PC-3 (cell line): ENCODE data around the gene CPS1. TPM values are rescaled to one million over a fixed set of nuclear protein-coding genes. Genes with fewer than 3 reads are reported as not detected.

ENCODE experiments used
- ATAC-seq: fragments of 200-7000 bp; cut with Tn5 transposase; 2 replicates; pipeline ENCODE4 v1.9.1; 2020; ENCODE audit warnings: mild to moderate bottlenecking, moderate library complexity
- BruUV-seq: library from RNA; stranded (reverse); fragments of 400-500 nt; replicated peaks from 2 replicates; lab custom pipeline; 2021; lab: Mats Ljungman, UMichigan
- CTCF ChIA-PET: fragments of 300-600 bp; sonication (Branson Sonifier 250); formaldehyde crosslinking; loops from one replicate; lab custom pipeline; 2022; ENCODE audit warnings: antibody characterized with exemption; lab: Charles Lee
- POLR2A ChIA-PET: fragments of 300-600 bp; sonication (Branson Sonifier 250); formaldehyde crosslinking; loops from one replicate; lab custom pipeline; 2022; ENCODE audit warnings: antibody characterized with exemption; ENCODE audit not compliant: unreplicated experiment; lab: Charles Lee
- DNase-seq: peaks from one replicate; pipeline ENCODE4 v3.0.0-alpha.2; 2015
- H2AFZ ChIP-seq: fragments of 300-600 bp; sonication (generic); 2 replicates; pipeline ENCODE4 v1.6.0; 2016; ENCODE audit warnings: antibody characterized with exemption, low read length
- H3F3A ChIP-seq: fragments of 300-600 bp; sonication (generic); one replicate; pipeline ENCODE4 v1.6.0; 2017; ENCODE audit warnings: antibody characterized with exemption, low read length, control low read depth, mild to moderate bottlenecking; ENCODE audit not compliant: unreplicated experiment
- H3K27ac ChIP-seq: fragments of 300-600 bp; sonication (generic); 2 replicates; pipeline ENCODE4 v1.5.1; 2016; ENCODE audit warnings: mild to moderate bottlenecking, low read length
- H3K27me3 ChIP-seq: fragments of 300-600 bp; sonication (generic); 2 replicates; pipeline ENCODE4 v1.6.1; 2016; ENCODE audit warnings: low read length, mixed read lengths
- H3K36me3 ChIP-seq: fragments of 300-600 bp; sonication (generic); 2 replicates; pipeline ENCODE4 v1.6.1; 2016; ENCODE audit warnings: low read depth, mixed run types, low read length, mixed read lengths
- H3K4me1 ChIP-seq: fragments of 300-600 bp; sonication (generic); 2 replicates; pipeline ENCODE4 v1.5.1; 2016; ENCODE audit warnings: low read length; ENCODE audit not compliant: insufficient read depth
- H3K4me2 ChIP-seq: fragments of 300-600 bp; sonication (generic); 2 replicates; pipeline ENCODE4 v1.6.0; 2016; ENCODE audit warnings: low read length
- H3K4me3 ChIP-seq: fragments of 300-600 bp; sonication (generic); 2 replicates; pipeline ENCODE4 v1.5.1; 2016; ENCODE audit warnings: mild to moderate bottlenecking, low read length, mixed read lengths
- H3K79me2 ChIP-seq: fragments of 300-600 bp; sonication (generic); 2 replicates; pipeline ENCODE4 v1.6.1; 2017; ENCODE audit warnings: low read length, mixed read lengths
- H3K9ac ChIP-seq: fragments of 300-600 bp; sonication (generic); 2 replicates; pipeline ENCODE4 v1.6.0; 2016; ENCODE audit warnings: mild to moderate bottlenecking, low read length
- H3K9me2 ChIP-seq: fragments of 300-600 bp; sonication (generic); replicated peaks from 2 replicates; pipeline ENCODE4 v1.6.1; 2016; ENCODE audit warnings: mixed run types, low read length, mixed read lengths
- H3K9me3 ChIP-seq: fragments of 300-600 bp; sonication (generic); 2 replicates; pipeline ENCODE4 v1.6.1; 2016; ENCODE audit warnings: low read length, mixed read lengths
- H4K20me1 ChIP-seq: fragments of 300-600 bp; sonication (generic); 2 replicates; pipeline ENCODE4 v1.6.1; 2016; ENCODE audit warnings: low read length, mixed read lengths
- CTCF ChIP-seq: fragments of 300-600 bp; sonication (generic); conservative IDR thresholded peaks from 2 replicates; pipeline ENCODE4 v1.5.1; 2017; ENCODE audit warnings: antibody characterized with exemption, low read depth, mild to moderate bottlenecking, low read length
- EZH2 ChIP-seq: fragments of 300-600 bp; sonication (generic); IDR thresholded peaks from one replicate; pipeline ENCODE4 v1.6.1; 2017; ENCODE audit warnings: antibody characterized with exemption, mild to moderate bottlenecking, low read length; ENCODE audit not compliant: unreplicated experiment
- EZH2phosphoT487 ChIP-seq: fragments of 300-600 bp; sonication (generic); IDR thresholded peaks from 2 replicates; pipeline ENCODE4 v1.6.1; 2018; ENCODE audit warnings: mild to moderate bottlenecking, antibody characterized with exemption, low read length, borderline replicate concordance
- intact Hi-C: fragments of 100-400 bp; cut with micrococcal nuclease; formaldehyde crosslinking; loops from 2 replicates; pipeline ENCODE4 v1.9.0; 2023
- total RNA-seq: library from RNA; depleted of rRNA; stranded (reverse); fragments of >200 nt; gene quantifications from 2 replicates; pipeline ENCODE4 v1.2.3, GENCODE V29; 2014

The CPS1 gene
- total RNA-seq, 1 experiment from 2014 or later, result 17.7 TPM

DNA sequence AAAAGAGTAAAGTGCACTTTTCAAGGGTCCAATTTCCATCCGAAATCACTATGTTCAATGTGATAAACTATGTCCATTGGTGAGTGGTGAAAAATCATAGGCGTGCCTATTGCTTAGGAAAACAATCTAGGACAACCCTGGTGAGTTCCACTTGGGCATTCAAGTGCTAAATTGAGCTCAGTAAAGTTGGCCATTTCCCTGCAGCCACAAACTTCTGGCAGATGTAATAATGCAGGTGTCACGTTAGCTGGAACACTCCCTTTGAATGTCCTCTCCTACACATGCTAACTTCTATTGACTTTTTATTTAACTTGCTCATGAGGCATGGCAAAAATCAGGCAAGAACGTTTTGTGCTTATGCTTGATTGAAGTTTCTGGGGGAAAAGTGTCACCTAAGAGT, 67.1 kb downstream of the CPS1 start:
- DNase-seq (no peak), ATAC-seq (no peak)
- intact Hi-C loops, result no loop called here
- H3K27me3 ChIP-seq, result no peaks in the 10 kb centered on the region
- no peaks in the 10 kb centered on the region for H3K9me3 ChIP-seq
- no peaks in the 10 kb centered on the region for H3K79me2 ChIP-seq
- no peaks in the 10 kb centered on the region for H4K20me1 ChIP-seq
- no TSS peak for BruUV-seq
- H3K27ac ChIP-seq, result no peak overlapping the region
- ChIA-PET CTCF (no interaction called here), POLR2A (no interaction called here)
- H3K4me2 ChIP-seq, result no peak overlapping the region
- no peaks in the 10 kb centered on the region for H3K9me2 ChIP-seq
- H3K36me3 ChIP-seq, result no peaks in the 10 kb centered on the region
- no peaks in the 10 kb centered on the region for H3F3A ChIP-seq
- no peaks in the 10 kb centered on the region for H3K4me1 ChIP-seq
- H3K4me3 ChIP-seq, result no peak overlapping the region
- TF ChIP-seq EZH2, result no peak
- no peak for TF ChIP-seq EZH2phosphoT487
- TF ChIP-seq CTCF, result no peak
- H2AFZ ChIP-seq, result no peak overlapping the region
- H3K9ac ChIP-seq, result no peak overlapping the region

- no TSS peak for BruUV-seq
- ATAC-seq (no peak; the same call in 1 of the 2 replicates), DNase-seq (peak; percentile 54)
- CTCF ChIA-PET, result no interaction called here
- peak overlapping the region; percentile 28; the same call in 1 of the 2 replicates for H3K4me3 ChIP-seq
- H3K9ac ChIP-seq, result no peak overlapping the region
- no peaks in the 10 kb centered on the region for H3K79me2 ChIP-seq
- no peaks in the 10 kb centered on the region for H3K9me3 ChIP-seq
- peak overlapping the region; percentile 60 for H3K4me2 ChIP-seq
- H3F3A ChIP-seq, result no peaks in the 10 kb centered on the region
- H3K27ac ChIP-seq, result peak overlapping the region; percentile 27
- peak overlapping the region; percentile 68 for H2AFZ ChIP-seq
- no peaks in the 10 kb centered on the region for H3K36me3 ChIP-seq
- intact Hi-C loops, result no loop called here
- no peaks in the 10 kb centered on the region for H3K9me2 ChIP-seq
- TF ChIP-seq CTCF (no peak), EZH2 (no peak), EZH2phosphoT487 (no peak)
- no peaks in the 10 kb centered on the region for H3K27me3 ChIP-seq
- POLR2A ChIA-PET, result no interaction called here
- H3K4me1 ChIP-seq, result no peaks in the 10 kb centered on the region
- no peaks in the 10 kb centered on the region for H4K20me1 ChIP-seq
These were observed 70.5 kb downstream of the CPS1 start for GRCh38 chr2:210626849-210627248.

- no peak overlapping the region for H2AFZ ChIP-seq
- H3K9me3 ChIP-seq, result no peaks in the 10 kb centered on the region
- no peaks in the 10 kb centered on the region for H4K20me1 ChIP-seq
- H3K79me2 ChIP-seq, result no peaks in the 10 kb centered on the region
- no peaks in the 10 kb centered on the region for H3K27me3 ChIP-seq
- no TSS peak for BruUV-seq
- intact Hi-C loops, result no loop called here
- H3K4me3 ChIP-seq, result no peak overlapping the region
- H3K36me3 ChIP-seq, result no peaks in the 10 kb centered on the region
- H3K4me1 ChIP-seq, result no peaks in the 10 kb centered on the region
- H3K9me2 ChIP-seq, result no peaks in the 10 kb centered on the region
- H3F3A ChIP-seq, result no peaks in the 10 kb centered on the region
- CTCF ChIA-PET, result no interaction called here
- POLR2A ChIA-PET, result no interaction called here
- TF ChIP-seq EZH2 (no peak), EZH2phosphoT487 (no peak), CTCF (no peak)
- DNase-seq, result no peak
- H3K9ac ChIP-seq, result no peak overlapping the region
- H3K4me2 ChIP-seq, result no peak overlapping the region
- H3K27ac ChIP-seq, result no peak overlapping the region
- no peak for ATAC-seq
These were observed 74.6 kb downstream of the CPS1 start for GRCh38 chr2:210630873-210631560.
